Transverse colon (tissue), 4 donors: ENCODE measurements around the gene MGAT3. TPM values are rescaled to one million over a fixed set of nuclear protein-coding genes. Genes with fewer than 3 reads are reported as not detected.

ENCODE experiments used
- DNase-seq: peaks from one replicate; pipeline ENCODE4 v3.0.0-alpha.2; 2019
- H3K27ac ChIP-seq, 4 donors: fragments of 200-600 bp; sonication (generic); 2 replicates each; pipeline ENCODE4 v1.5.1; 2016 to 2018; ENCODE audit warnings: inconsistent platforms in 4 of 4
- H3K27me3 ChIP-seq: fragments of 200-600 bp; sonication (generic); 2 replicates; pipeline ENCODE4 v1.5.1; 2017; ENCODE audit warnings: inconsistent platforms
- H3K36me3 ChIP-seq, 4 donors: fragments of 200-600 bp; sonication (generic); 2 replicates each; pipeline ENCODE4 v1.5.1; 2017 to 2019; ENCODE audit warnings: inconsistent platforms in 4 of 4
- H3K4me1 ChIP-seq, 4 donors: fragments of 200-600 bp; sonication (generic); 2 replicates each; pipeline ENCODE4 v1.5.1; 2017 to 2020; ENCODE audit warnings: inconsistent platforms in 4 of 4
- H3K4me3 ChIP-seq, 4 donors: fragments of 200-600 bp; sonication (generic); 1 replicate in 1 of 4; 2 replicates in 3 of 4; pipeline versions ENCODE4 v1.5.1 to v1.6.1; 2017 to 2019; ENCODE audit warnings: inconsistent platforms in 4 of 4
- H3K9me3 ChIP-seq, 2 donors: fragments of 200-600 bp; sonication (generic); 2 replicates each; pipeline ENCODE4 v1.5.1; 2017 to 2019; ENCODE audit warnings: inconsistent platforms in 2 of 2
- EP300 ChIP-seq: sonication (generic); formaldehyde crosslinking; IDR thresholded peaks from one replicate; pipeline ENCODE4 v1.6.1; 2017; ENCODE audit warnings: antibody characterized with exemption, low read depth
- POLR2A ChIP-seq: fragments of 450-650 bp; IDR thresholded peaks from one replicate; pipeline ENCODE4 v1.6.1; 2016; ENCODE audit warnings: antibody characterized with exemption, mild to moderate bottlenecking, moderate library complexity
- POLR2AphosphoS5 ChIP-seq, 3 donors: sonication (generic); formaldehyde crosslinking; IDR thresholded peaks; one replicate each; pipeline ENCODE4 v1.6.1; 2016; ENCODE audit warnings: antibody characterized with exemption in 3 of 3
- WGBS, 2 donors: methylation state at CpG; one replicate each; pipeline ENCODE4 v1.1.5; 2018; ENCODE audit warnings: low coverage in 1 of 2; 5-methylcytosine and 5-hydroxymethylcytosine counted together
- in situ Hi-C, 4 donors: fragments of 200-750 bp; cut with MboI; loops; one replicate each; pipeline versions ENCODE4 v1.15.0 to v1.15.1; 2017; ENCODE audit warnings: low sequenced_read_pairs in 3 of 4, low pct_ligation_motif_present in 1 of 4, low pct_unique_long_range_greater_than_20kb in 1 of 4
- intact Hi-C: fragments of 100-400 bp; cut with DNase I; formaldehyde crosslinking; loops from one replicate; pipeline ENCODE4 v1.15.1; 2023; ENCODE audit warnings: low total_unique reads
- total RNA-seq, 4 donors: library from RNA; depleted of rRNA; stranded (reverse); fragments of >200 nt; gene quantifications; one replicate each; pipeline ENCODE4 v1.1.0, GENCODE V29; 2016
- TF ChIP-seq, protein P1 (sequence below), 5 experiments: fragments of 200-600 bp in 3 of 5; fragments of 450-650 bp in 2 of 5; sonication (generic) in 3 of 5; IDR thresholded peaks; 1 replicate in 2 of 5; 2 replicates in 3 of 5; pipeline ENCODE4 v1.5.1; 2016 to 2017; ENCODE audit warnings: antibody characterized with exemption in 5 of 5, inconsistent platforms in 3 of 5, mild to moderate bottlenecking in 2 of 5, moderate library complexity in 1 of 5

MGAT3 gene
- total RNA-seq, 4 donors from 2014 or later, result 1.2 to 10.1 (median 5.2) TPM

GRCh38 chr22:39474351-39475111, 17.7 kb downstream of the MGAT3 start:
- peaks cover 21 to 54% (median 45%) of the 10 kb centered on the region in 4 donors for H3K4me1 ChIP-seq
- intact Hi-C loops (loop anchor here (5.0 kb wide), 1 partner anchor 338 kb away; no protein-coding TSS in a partner anchor), in situ Hi-C loops (no loop called here)
- no peak for TF ChIP-seq EP300
- no peak for TF ChIP-seq POLR2AphosphoS5 (IDR thresholded peaks at IDR 0.05)
- TF ChIP-seq POLR2A, result no peak
- TF ChIP-seq, protein P1, sequence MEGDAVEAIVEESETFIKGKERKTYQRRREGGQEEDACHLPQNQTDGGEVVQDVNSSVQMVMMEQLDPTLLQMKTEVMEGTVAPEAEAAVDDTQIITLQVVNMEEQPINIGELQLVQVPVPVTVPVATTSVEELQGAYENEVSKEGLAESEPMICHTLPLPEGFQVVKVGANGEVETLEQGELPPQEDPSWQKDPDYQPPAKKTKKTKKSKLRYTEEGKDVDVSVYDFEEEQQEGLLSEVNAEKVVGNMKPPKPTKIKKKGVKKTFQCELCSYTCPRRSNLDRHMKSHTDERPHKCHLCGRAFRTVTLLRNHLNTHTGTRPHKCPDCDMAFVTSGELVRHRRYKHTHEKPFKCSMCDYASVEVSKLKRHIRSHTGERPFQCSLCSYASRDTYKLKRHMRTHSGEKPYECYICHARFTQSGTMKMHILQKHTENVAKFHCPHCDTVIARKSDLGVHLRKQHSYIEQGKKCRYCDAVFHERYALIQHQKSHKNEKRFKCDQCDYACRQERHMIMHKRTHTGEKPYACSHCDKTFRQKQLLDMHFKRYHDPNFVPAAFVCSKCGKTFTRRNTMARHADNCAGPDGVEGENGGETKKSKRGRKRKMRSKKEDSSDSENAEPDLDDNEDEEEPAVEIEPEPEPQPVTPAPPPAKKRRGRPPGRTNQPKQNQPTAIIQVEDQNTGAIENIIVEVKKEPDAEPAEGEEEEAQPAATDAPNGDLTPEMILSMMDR (IDR thresholded peaks at IDR 0.05), result no peak
- peak overlapping the region; percentile 59 to 82 (median 75) for H3K27ac ChIP-seq
- H3K4me3 ChIP-seq, result no peak overlapping the region
- no peaks in the 10 kb centered on the region for H3K27me3 ChIP-seq
- DNase-seq, result peak; percentile 70
- WGBS, 2 donors, result 63% methylated on average over 11 of the region's 11 CpGs; no CpG with 5 or more reads in 1 of the 2 donors
- H3K36me3 ChIP-seq, result no peaks in the 10 kb centered on the region
- H3K9me3 ChIP-seq, result no peaks in the 10 kb centered on the region

- H3K4me1 ChIP-seq, result peaks cover 21 to 46% (median 40%) of the 10 kb centered on the region in 4 donors
- in situ Hi-C loops, result no loop called here
- no peaks in the 10 kb centered on the region for H3K36me3 ChIP-seq
- no peaks in the 10 kb centered on the region for H3K9me3 ChIP-seq
- intact Hi-C loops, result loop anchor here (5.0 kb wide), 1 partner anchor 337 kb away; no protein-coding TSS in a partner anchor
- WGBS, 2 donors, result 70 to 83% methylated on average over 6 to 9 of the region's 9 CpGs
- H3K4me3 ChIP-seq, result no peak overlapping the region
- DNase-seq, result no peak
- peak overlapping the region in 1 of 4 donors; percentile 82 for H3K27ac ChIP-seq
- TF ChIP-seq POLR2AphosphoS5 (IDR thresholded peaks at IDR 0.05) (no peak), EP300 (no peak), POLR2A (no peak)
- TF ChIP-seq, protein P1 (IDR thresholded peaks at IDR 0.05), result no peak
- no peaks in the 10 kb centered on the region for H3K27me3 ChIP-seq
Measured at GRCh38 chr22:39475337-39475736, 18.5 kb downstream of the MGAT3 start.

DNA sequence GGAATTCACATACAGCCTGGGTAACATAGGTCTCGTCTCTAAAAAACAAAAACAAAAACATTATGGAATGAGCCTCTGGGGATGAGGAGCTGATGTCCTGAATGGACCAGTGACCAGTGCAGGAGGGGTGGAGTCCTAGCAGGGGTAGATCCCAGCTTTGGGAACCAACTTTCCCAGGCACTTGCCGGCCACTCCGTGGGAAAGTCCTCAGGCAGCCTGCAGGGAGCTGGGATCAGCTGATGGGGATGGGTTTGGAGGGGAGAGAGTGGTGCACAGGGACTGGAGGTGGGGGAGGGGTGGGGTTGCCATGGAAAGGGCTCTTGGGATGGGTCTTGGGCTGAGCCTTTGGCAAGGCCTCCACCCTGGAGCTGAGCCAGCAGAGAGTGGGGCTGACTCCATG, 19.1 kb downstream of the MGAT3 start:
- intact Hi-C loops (loop anchor here (5.0 kb wide), 1 partner anchor 336 kb away; no protein-coding TSS in a partner anchor), in situ Hi-C loops (no loop called here)
- H3K36me3 ChIP-seq, result no peaks in the 10 kb centered on the region
- WGBS, 2 donors, result 79 to 90% methylated on average over 1 to 3 of the region's 3 CpGs
- peaks cover 21 to 44% (median 35%) of the 10 kb centered on the region in 4 donors for H3K4me1 ChIP-seq
- TF ChIP-seq, protein P1 (IDR thresholded peaks at IDR 0.05), result no peak
- TF ChIP-seq POLR2AphosphoS5 (IDR thresholded peaks at IDR 0.05) (no peak), POLR2A (no peak), EP300 (no peak)
- H3K4me3 ChIP-seq, result no peak overlapping the region
- H3K27ac ChIP-seq, result no peak overlapping the region
- no peaks in the 10 kb centered on the region for H3K9me3 ChIP-seq
- no peak for DNase-seq
- no peaks in the 10 kb centered on the region for H3K27me3 ChIP-seq

DNA sequence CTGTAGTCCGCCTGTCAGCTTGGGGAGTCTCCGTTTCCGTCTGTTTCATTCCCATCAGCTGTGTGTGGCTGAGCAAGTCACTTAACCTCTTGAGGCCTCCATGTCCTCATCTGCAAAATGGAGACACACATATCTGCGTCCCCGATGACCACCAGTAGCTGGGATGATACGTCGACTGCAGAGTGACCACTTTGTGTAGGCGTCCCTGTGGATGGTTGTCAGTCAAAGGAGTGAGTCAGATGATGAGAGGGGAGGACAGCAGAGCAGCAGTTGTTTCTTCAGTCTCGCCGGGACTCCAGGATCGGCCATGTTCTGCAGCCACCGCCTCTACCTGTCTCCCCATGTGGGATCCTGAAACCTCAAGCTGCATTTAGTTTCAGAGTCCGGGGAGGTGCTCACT, 19.9 kb downstream of the MGAT3 start:
- H3K4me1 ChIP-seq, result peaks cover 21 to 36% (median 29%) of the 10 kb centered on the region in 4 donors
- intact Hi-C loops, result loop anchor here (5.0 kb wide), 1 partner anchor 336 kb away; no protein-coding TSS in a partner anchor
- DNase-seq, result no peak
- no peak overlapping the region for H3K27ac ChIP-seq
- no peaks in the 10 kb centered on the region for H3K9me3 ChIP-seq
- no peaks in the 10 kb centered on the region for H3K36me3 ChIP-seq
- in situ Hi-C loops, result no loop called here
- no peak overlapping the region for H3K4me3 ChIP-seq
- TF ChIP-seq EP300, result no peak
- TF ChIP-seq POLR2A, result no peak
- no peak for TF ChIP-seq POLR2AphosphoS5 (IDR thresholded peaks at IDR 0.05)
- TF ChIP-seq, protein P1 (IDR thresholded peaks at IDR 0.05), result no peak
- WGBS, 2 donors, result 88% methylated on average over 7 to 12 of the region's 13 CpGs
- H3K27me3 ChIP-seq, result no peaks in the 10 kb centered on the region
